Sigmoid colon (tissue), 4 donors: Measurements from ENCODE around the gene PTBP3.

Source experiments
- EP300 ChIP-seq, 4 donors: sonication (generic); formaldehyde crosslinking; IDR thresholded peaks; one replicate each; pipeline ENCODE4 v1.6.1; 2017; ENCODE audit warnings: antibody characterized with exemption in 4 of 4
- POLR2A ChIP-seq, 2 donors: fragments of 450-650 bp; IDR thresholded peaks; one replicate each; pipeline ENCODE4 v1.6.1; 2016; ENCODE audit warnings: antibody characterized with exemption in 2 of 2, mild to moderate bottlenecking in 2 of 2, moderate library complexity in 2 of 2
- POLR2AphosphoS5 ChIP-seq, 4 donors: sonication (generic); formaldehyde crosslinking; IDR thresholded peaks; one replicate each; pipeline ENCODE4 v1.6.1; 2017; ENCODE audit warnings: antibody characterized with exemption in 4 of 4
- TF ChIP-seq, protein P1 (sequence below), 4 experiments: fragments of 450-650 bp in 3 of 4; fragments of 200-600 bp in 1 of 4; IDR thresholded peaks; one replicate each; pipeline ENCODE4 v1.5.1; 2016 to 2019; ENCODE audit warnings: antibody characterized with exemption in 4 of 4, mild to moderate bottlenecking in 3 of 4, moderate library complexity in 2 of 4

GRCh38 chr9:112338561-112338960 lies 5.1 kb upstream of the PTBP3 start:
- TF ChIP-seq, protein P1, sequence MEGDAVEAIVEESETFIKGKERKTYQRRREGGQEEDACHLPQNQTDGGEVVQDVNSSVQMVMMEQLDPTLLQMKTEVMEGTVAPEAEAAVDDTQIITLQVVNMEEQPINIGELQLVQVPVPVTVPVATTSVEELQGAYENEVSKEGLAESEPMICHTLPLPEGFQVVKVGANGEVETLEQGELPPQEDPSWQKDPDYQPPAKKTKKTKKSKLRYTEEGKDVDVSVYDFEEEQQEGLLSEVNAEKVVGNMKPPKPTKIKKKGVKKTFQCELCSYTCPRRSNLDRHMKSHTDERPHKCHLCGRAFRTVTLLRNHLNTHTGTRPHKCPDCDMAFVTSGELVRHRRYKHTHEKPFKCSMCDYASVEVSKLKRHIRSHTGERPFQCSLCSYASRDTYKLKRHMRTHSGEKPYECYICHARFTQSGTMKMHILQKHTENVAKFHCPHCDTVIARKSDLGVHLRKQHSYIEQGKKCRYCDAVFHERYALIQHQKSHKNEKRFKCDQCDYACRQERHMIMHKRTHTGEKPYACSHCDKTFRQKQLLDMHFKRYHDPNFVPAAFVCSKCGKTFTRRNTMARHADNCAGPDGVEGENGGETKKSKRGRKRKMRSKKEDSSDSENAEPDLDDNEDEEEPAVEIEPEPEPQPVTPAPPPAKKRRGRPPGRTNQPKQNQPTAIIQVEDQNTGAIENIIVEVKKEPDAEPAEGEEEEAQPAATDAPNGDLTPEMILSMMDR (IDR thresholded peaks at IDR 0.05) = no peak
- no peak for TF ChIP-seq POLR2A (IDR thresholded peaks at IDR 0.05)
- TF ChIP-seq EP300 (IDR thresholded peaks at IDR 0.05) = no peak
- TF ChIP-seq POLR2AphosphoS5 (IDR thresholded peaks at IDR 0.05) = no peak
